Measurements from ENCODE around the gene MCRIP1. TPM values are rescaled to one million over a fixed set of nuclear protein-coding genes. Genes with fewer than 3 reads are reported as not detected.

Gene MCRIP1
- total and polyA plus RNA-seq, 2 donors (not counting 1 experiment from before 2014, with no cell fraction given) = 69.7 to 84.0 TPM

Other genes starting within 250 kb of the MCRIP1 start
- 101 and 103 TPM in 2 replicates for gene NPLOC4, start 196.2 kb downstream of the MCRIP1 start, total RNA-seq
- gene NPLOC4, start 196.2 kb downstream of the MCRIP1 start, polyA plus RNA-seq = 70.2 and 80.6 TPM in 2 replicates
- gene TSPAN10, start 196.1 kb downstream of the MCRIP1 start, total RNA-seq = 1.1 and 1.6 TPM in 2 replicates
- 0.34 and 0.45 TPM in 2 replicates for gene TSPAN10, start 196.1 kb downstream of the MCRIP1 start, polyA plus RNA-seq
- 0.69 and 0.92 TPM in 2 replicates for gene PDE6G, start 176.7 kb downstream of the MCRIP1 start, total RNA-seq
- gene PDE6G, start 176.7 kb downstream of the MCRIP1 start, polyA plus RNA-seq = 1.1 and 1.6 TPM in 2 replicates
- 38.6 and 39.5 TPM in 2 replicates for gene OXLD1, start 166.7 kb downstream of the MCRIP1 start, total RNA-seq
- 53.5 and 102 TPM in 2 replicates for gene OXLD1, start 166.7 kb downstream of the MCRIP1 start, polyA plus RNA-seq
- gene CCDC137, start 166.6 kb downstream of the MCRIP1 start, total RNA-seq = 36.0 and 41.7 TPM in 2 replicates
- gene CCDC137, start 166.6 kb downstream of the MCRIP1 start, polyA plus RNA-seq = 12.9 and 18.8 TPM in 2 replicates
- 32.5 and 35.3 TPM in 2 replicates for gene ARL16, start 149.5 kb downstream of the MCRIP1 start, total RNA-seq
- gene ARL16, start 149.5 kb downstream of the MCRIP1 start, polyA plus RNA-seq = 61.4 and 101 TPM in 2 replicates
- gene HGS, start 149.3 kb downstream of the MCRIP1 start, total RNA-seq = 184 and 190 TPM in 2 replicates
- 206 and 220 TPM in 2 replicates for gene HGS, start 149.3 kb downstream of the MCRIP1 start, polyA plus RNA-seq
- gene MRPL12, start 129.9 kb downstream of the MCRIP1 start, total RNA-seq = 23.8 and 24.1 TPM in 2 replicates
- 15.9 and 25.6 TPM in 2 replicates for gene MRPL12, start 129.9 kb downstream of the MCRIP1 start, polyA plus RNA-seq
- gene SLC25A10, start 121.0 kb downstream of the MCRIP1 start, total RNA-seq = 5.0 and 6.5 TPM in 2 replicates
- 2.9 and 3.9 TPM in 2 replicates for gene SLC25A10, start 121.0 kb downstream of the MCRIP1 start, polyA plus RNA-seq
- gene GCGR, start 29.1 kb downstream of the MCRIP1 start, total RNA-seq = not detected in 2 replicates
- gene GCGR, start 29.1 kb downstream of the MCRIP1 start, polyA plus RNA-seq = not detected in 2 replicates
- not detected in 2 replicates for gene PPP1R27, start 1.8 kb upstream of the MCRIP1 start, total RNA-seq
- gene PPP1R27, start 1.8 kb upstream of the MCRIP1 start, polyA plus RNA-seq = not detected in 2 replicates
- 191 and 197 TPM in 2 replicates for gene P4HB, start 27.2 kb upstream of the MCRIP1 start, total RNA-seq
- 37.4 and 42.5 TPM in 2 replicates for gene P4HB, start 27.2 kb upstream of the MCRIP1 start, polyA plus RNA-seq
- gene ARHGDIA, start 38.0 kb upstream of the MCRIP1 start, total RNA-seq = 262 and 263 TPM in 2 replicates
- 510 and 744 TPM in 2 replicates for gene ARHGDIA, start 38.0 kb upstream of the MCRIP1 start, polyA plus RNA-seq
- gene ALYREF, start 58.3 kb upstream of the MCRIP1 start, total RNA-seq = 49.7 and 52.1 TPM in 2 replicates
- gene ALYREF, start 58.3 kb upstream of the MCRIP1 start, polyA plus RNA-seq = 102 and 128 TPM in 2 replicates
- 39.5 and 43.3 TPM in 2 replicates for gene ANAPC11, start 58.4 kb upstream of the MCRIP1 start, total RNA-seq
- 110 and 120 TPM in 2 replicates for gene ANAPC11, start 58.4 kb upstream of the MCRIP1 start, polyA plus RNA-seq
- gene NPB, start 68.9 kb upstream of the MCRIP1 start, total RNA-seq = 0.24 and 0.44 TPM in 2 replicates
- not detected in 2 replicates for gene NPB, start 68.9 kb upstream of the MCRIP1 start, polyA plus RNA-seq
- gene PCYT2, start 78.1 kb upstream of the MCRIP1 start, total RNA-seq = 34.2 and 34.9 TPM in 2 replicates
- gene PCYT2, start 78.1 kb upstream of the MCRIP1 start, polyA plus RNA-seq = 33.4 and 38.7 TPM in 2 replicates
- 82.7 and 83.2 TPM in 2 replicates for gene SIRT7, start 84.9 kb upstream of the MCRIP1 start, total RNA-seq
- gene SIRT7, start 84.9 kb upstream of the MCRIP1 start, polyA plus RNA-seq = 59.5 and 77.2 TPM in 2 replicates
- 27.9 and 29.0 TPM in 2 replicates for gene MAFG, start 94.4 kb upstream of the MCRIP1 start, total RNA-seq
- 11.4 and 29.8 TPM in 2 replicates for gene MAFG, start 94.4 kb upstream of the MCRIP1 start, polyA plus RNA-seq
- gene PYCR1, start 104.0 kb upstream of the MCRIP1 start, total RNA-seq = 3.7 and 4.4 TPM in 2 replicates
- gene PYCR1, start 104.0 kb upstream of the MCRIP1 start, polyA plus RNA-seq = 3.7 and 4.3 TPM in 2 replicates
- gene MYADML2, start 113.9 kb upstream of the MCRIP1 start, total RNA-seq = not detected in 2 replicates
- not detected in 2 replicates for gene MYADML2, start 113.9 kb upstream of the MCRIP1 start, polyA plus RNA-seq
- not detected in 2 replicates for gene NOTUM, start 127.9 kb upstream of the MCRIP1 start, total RNA-seq
- not detected in 2 replicates for gene NOTUM, start 127.9 kb upstream of the MCRIP1 start, polyA plus RNA-seq
- gene ASPSCR1, start 144.3 kb upstream of the MCRIP1 start, total RNA-seq = 46.7 and 50.4 TPM in 2 replicates
- gene ASPSCR1, start 144.3 kb upstream of the MCRIP1 start, polyA plus RNA-seq = 32.3 and 34.0 TPM in 2 replicates
- gene CENPX, start 189.6 kb upstream of the MCRIP1 start, total RNA-seq = 26.7 and 37.0 TPM in 2 replicates
- 36.8 and 40.1 TPM in 2 replicates for gene CENPX, start 189.6 kb upstream of the MCRIP1 start, polyA plus RNA-seq
- gene LRRC45, start 190.0 kb upstream of the MCRIP1 start, total RNA-seq = 16.3 and 19.4 TPM in 2 replicates
- 19.6 and 20.4 TPM in 2 replicates for gene LRRC45, start 190.0 kb upstream of the MCRIP1 start, polyA plus RNA-seq
- 0.41 and 0.62 TPM in 2 replicates for gene RAC3, start 198.4 kb upstream of the MCRIP1 start, total RNA-seq
- gene RAC3, start 198.4 kb upstream of the MCRIP1 start, polyA plus RNA-seq = 1.1 and 2.0 TPM in 2 replicates
- 63.9 and 70.7 TPM in 2 replicates for gene DCXR, start 204.4 kb upstream of the MCRIP1 start, total RNA-seq
- gene DCXR, start 204.4 kb upstream of the MCRIP1 start, polyA plus RNA-seq = 143 and 424 TPM in 2 replicates
- 30.1 TPM in 2 replicates for gene RFNG, start 218.5 kb upstream of the MCRIP1 start, total RNA-seq
- gene RFNG, start 218.5 kb upstream of the MCRIP1 start, polyA plus RNA-seq = 37.8 and 44.5 TPM in 2 replicates
- gene GPS1, start 218.6 kb upstream of the MCRIP1 start, total RNA-seq = 79.5 and 80.5 TPM in 2 replicates
- 105 and 124 TPM in 2 replicates for gene GPS1, start 218.6 kb upstream of the MCRIP1 start, polyA plus RNA-seq
- gene DUS1L, start 232.5 kb upstream of the MCRIP1 start, total RNA-seq = 109 and 112 TPM in 2 replicates
- 241 and 291 TPM in 2 replicates for gene DUS1L, start 232.5 kb upstream of the MCRIP1 start, polyA plus RNA-seq

All from B cell (primary cell).